ENCODE results near the gene SERTM2. TPM values are rescaled to one million over a fixed set of nuclear protein-coding genes. Genes with fewer than 3 reads are reported as not detected.
A peak's percentile ranks its signal among the peaks of the same experiment; 100 is the strongest.

Gene SERTM2
- 2.8 and 2.9 TPM in 2 replicates for total RNA-seq
- polyA plus RNA-seq = 1.6 and 3.8 TPM in 2 replicates

DNA sequence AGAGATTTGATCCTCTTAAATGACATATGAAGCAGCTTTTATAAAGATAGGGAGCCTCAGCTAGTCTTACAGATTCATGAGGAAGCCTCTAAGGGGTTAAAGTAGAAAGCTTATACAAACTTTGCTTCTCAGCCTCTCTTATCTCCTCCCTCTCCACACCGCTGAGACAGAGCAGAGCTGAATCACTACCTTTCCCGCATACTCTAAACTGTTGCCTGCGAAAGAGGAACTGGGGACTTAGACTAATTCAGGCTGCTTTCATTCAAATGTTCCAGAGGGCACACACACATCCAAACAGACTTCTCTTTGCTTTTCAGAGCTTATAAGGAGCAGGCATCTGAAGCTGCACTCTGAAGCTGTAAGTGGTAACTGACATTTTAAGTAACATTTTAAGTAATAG is at the start of gene SERTM2:
Gene SERTM2 (plus strand): TSS at position 169 of the 400 bp plus-strand sequence. CDS start 7,213 bp downstream, outside the sequence.
- Histone ChIP-seq H3K79me2 (no peaks in the 10 kb centered on the region), H3K4me2 (peak within 1 kb of the TSS; percentile 71), H3K9me3 (ENCODE audit: low read depth) (no peaks in the 10 kb centered on the region), H2AFZ (peak within 1 kb of the TSS; percentile 1), H3K4me3 (no peak within 1 kb of the TSS), H3K36me3 (replicated peaks; ENCODE audit: insufficient read depth, low read depth) (no peaks in the 10 kb centered on the region), H4K20me1 (ENCODE audit: insufficient read depth, poor library complexity, severe bottlenecking) (no peaks in the 10 kb centered on the region), H3K4me1 (ENCODE audit: insufficient read depth) (no peaks in the 10 kb centered on the region), H3K27ac (peak within 1 kb of the TSS; percentile 2), H3K27me3 (no peaks in the 10 kb centered on the region), H3K9me2 (replicated peaks; ENCODE audit: insufficient read depth) (no peaks in the 10 kb centered on the region)
- WGBS (ENCODE audit: low lambda C conversion rate, missing lambda C conversion rate) = 0% methylated on average over 3 of the region's 3 CpGs
- peak; percentile 65 for DNase-seq (ENCODE audit: low spot score)
- no peak for TF ChIP-seq EZH2phosphoT487 (IDR thresholded peaks at IDR 0.05; ENCODE audit: low read depth, severe bottlenecking, unreplicated experiment)
- no peak for TF ChIP-seq CTCF (IDR thresholded peaks at IDR 0.05; ENCODE audit: poor library complexity)
- TF ChIP-seq EZH2 (IDR thresholded peaks at IDR 0.05; ENCODE audit: borderline replicate concordance) = no peak

DNA sequence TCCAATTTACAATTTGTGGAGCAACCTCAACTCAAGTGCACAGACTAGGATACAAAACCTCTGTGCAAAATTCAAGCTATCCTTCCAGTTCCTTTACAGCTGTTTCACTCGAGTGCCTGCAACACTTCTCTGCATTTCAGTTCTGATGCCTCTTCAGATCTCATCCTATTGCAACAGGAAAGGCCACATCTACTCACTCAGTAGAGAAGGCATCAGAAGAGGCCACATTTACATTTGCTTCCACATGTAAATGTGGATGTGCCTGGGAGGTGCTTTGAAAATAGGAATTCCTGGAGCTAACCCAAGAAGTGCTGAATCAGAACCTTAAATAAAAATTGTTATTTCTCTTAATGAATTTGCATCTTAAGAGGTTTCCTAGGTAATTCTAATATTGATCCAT is 45.8 kb upstream of the SERTM2 start:
- TF ChIP-seq EZH2 (IDR thresholded peaks at IDR 0.05; ENCODE audit: borderline replicate concordance) (no peak), CTCF (IDR thresholded peaks at IDR 0.05; ENCODE audit: poor library complexity) (no peak), EZH2phosphoT487 (IDR thresholded peaks at IDR 0.05; ENCODE audit: low read depth, severe bottlenecking, unreplicated experiment) (no peak)
- Histone ChIP-seq H3K4me3 (no peak overlapping the region), H3K79me2 (no peaks in the 10 kb centered on the region), H3K27ac (no peak overlapping the region), H3K4me1 (ENCODE audit: insufficient read depth) (no peaks in the 10 kb centered on the region), H3K36me3 (replicated peaks; ENCODE audit: insufficient read depth, low read depth) (no peaks in the 10 kb centered on the region), H3K9me2 (replicated peaks; ENCODE audit: insufficient read depth) (no peaks in the 10 kb centered on the region), H2AFZ (no peak overlapping the region), H3K9me3 (ENCODE audit: low read depth) (no peaks in the 10 kb centered on the region), H3K27me3 (no peaks in the 10 kb centered on the region), H4K20me1 (ENCODE audit: insufficient read depth, poor library complexity, severe bottlenecking) (no peaks in the 10 kb centered on the region), H3K4me2 (no peak overlapping the region)
- WGBS (ENCODE audit: low lambda C conversion rate, missing lambda C conversion rate) = 33% methylated on average over 1 of the region's 1 CpG
- no peak for DNase-seq (ENCODE audit: low spot score)

- WGBS (ENCODE audit: low lambda C conversion rate, missing lambda C conversion rate) = 33% methylated on average over 1 of the region's 1 CpG
- H3K4me2 ChIP-seq = no peak overlapping the region
Measured at GRCh38 chrX:111467896-111468295, 43.5 kb upstream of the SERTM2 start.

More at GRCh38 chrX:111467896-111468295, 43.5 kb upstream of the SERTM2 start:
- Histone ChIP-seq H3K36me3 (replicated peaks; ENCODE audit: insufficient read depth, low read depth) (no peaks in the 10 kb centered on the region), H3K4me3 (no peak overlapping the region), H2AFZ (no peak overlapping the region), H3K79me2 (no peaks in the 10 kb centered on the region), H3K4me1 (ENCODE audit: insufficient read depth) (no peaks in the 10 kb centered on the region), H3K27me3 (no peaks in the 10 kb centered on the region), H3K9me2 (replicated peaks; ENCODE audit: insufficient read depth) (no peaks in the 10 kb centered on the region), H3K27ac (no peak overlapping the region), H4K20me1 (ENCODE audit: insufficient read depth, poor library complexity, severe bottlenecking) (no peaks in the 10 kb centered on the region), H3K9me3 (ENCODE audit: low read depth) (no peaks in the 10 kb centered on the region)
- peak; percentile 41 for DNase-seq (ENCODE audit: low spot score)
- TF ChIP-seq CTCF (IDR thresholded peaks at IDR 0.05; ENCODE audit: poor library complexity) (no peak), EZH2 (IDR thresholded peaks at IDR 0.05; ENCODE audit: borderline replicate concordance) (no peak), EZH2phosphoT487 (IDR thresholded peaks at IDR 0.05; ENCODE audit: low read depth, severe bottlenecking, unreplicated experiment) (no peak)

Measured in hepatocyte (in vitro differentiated cells).